Omental fat pad (tissue), 4 donors: ENCODE results near the gene PXDN. TPM values are rescaled to one million over a fixed set of nuclear protein-coding genes. Genes with fewer than 3 reads are reported as not detected.
"Not testable (repeated sequence)": the region's sequence is repeated elsewhere in the genome, so short reads cannot be mapped to it uniquely, and the experiment has no call there.

Source experiments
- ATAC-seq: fragments of 150-250 bp; one replicate; pipeline ENCODE4 v1.9.1; 2016; ENCODE audit warnings: mild to moderate bottlenecking, moderate library complexity; ENCODE audit not compliant: low FRiP score
- DNase-seq: peaks from one replicate; pipeline ENCODE4 v3.0.0-alpha.2; 2019; ENCODE audit warnings: low spot score
- total RNA-seq, 4 donors: library from RNA; depleted of rRNA; stranded (reverse); fragments of >200 nt; gene quantifications; one replicate each; pipeline ENCODE4 v1.1.0, GENCODE V29; 2016
- TF ChIP-seq, protein P1 (sequence below), 3 donors: fragments of 450-650 bp; IDR thresholded peaks; one replicate each; pipeline ENCODE4 v1.5.1; 2016 to 2017; ENCODE audit warnings: antibody characterized with exemption in 3 of 3, mild to moderate bottlenecking in 3 of 3, moderate library complexity in 2 of 3

Gene PXDN
- total RNA-seq, 4 donors from 2014 or later = 81.2 to 228 (median 112) TPM

DNA sequence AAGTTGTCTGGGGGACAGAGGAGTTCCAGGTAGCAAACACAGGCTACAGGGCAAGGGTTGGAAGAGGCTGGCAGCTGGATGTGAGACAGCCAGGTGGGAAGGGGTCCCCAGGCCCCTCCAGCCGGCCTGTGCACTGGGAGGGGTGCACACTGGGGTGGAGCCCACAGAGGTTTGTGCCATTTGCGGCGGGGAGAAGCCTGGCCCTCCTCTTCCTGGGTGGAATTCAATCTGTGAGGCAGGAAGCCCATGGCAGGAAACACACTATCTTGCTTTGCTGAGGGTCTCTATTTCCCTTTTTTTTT lies 63.3 kb downstream of the PXDN start:
- DNase-seq (no peak), ATAC-seq (no peak)
- TF ChIP-seq, protein P1, sequence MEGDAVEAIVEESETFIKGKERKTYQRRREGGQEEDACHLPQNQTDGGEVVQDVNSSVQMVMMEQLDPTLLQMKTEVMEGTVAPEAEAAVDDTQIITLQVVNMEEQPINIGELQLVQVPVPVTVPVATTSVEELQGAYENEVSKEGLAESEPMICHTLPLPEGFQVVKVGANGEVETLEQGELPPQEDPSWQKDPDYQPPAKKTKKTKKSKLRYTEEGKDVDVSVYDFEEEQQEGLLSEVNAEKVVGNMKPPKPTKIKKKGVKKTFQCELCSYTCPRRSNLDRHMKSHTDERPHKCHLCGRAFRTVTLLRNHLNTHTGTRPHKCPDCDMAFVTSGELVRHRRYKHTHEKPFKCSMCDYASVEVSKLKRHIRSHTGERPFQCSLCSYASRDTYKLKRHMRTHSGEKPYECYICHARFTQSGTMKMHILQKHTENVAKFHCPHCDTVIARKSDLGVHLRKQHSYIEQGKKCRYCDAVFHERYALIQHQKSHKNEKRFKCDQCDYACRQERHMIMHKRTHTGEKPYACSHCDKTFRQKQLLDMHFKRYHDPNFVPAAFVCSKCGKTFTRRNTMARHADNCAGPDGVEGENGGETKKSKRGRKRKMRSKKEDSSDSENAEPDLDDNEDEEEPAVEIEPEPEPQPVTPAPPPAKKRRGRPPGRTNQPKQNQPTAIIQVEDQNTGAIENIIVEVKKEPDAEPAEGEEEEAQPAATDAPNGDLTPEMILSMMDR (IDR thresholded peaks at IDR 0.05) = no peak

DNA sequence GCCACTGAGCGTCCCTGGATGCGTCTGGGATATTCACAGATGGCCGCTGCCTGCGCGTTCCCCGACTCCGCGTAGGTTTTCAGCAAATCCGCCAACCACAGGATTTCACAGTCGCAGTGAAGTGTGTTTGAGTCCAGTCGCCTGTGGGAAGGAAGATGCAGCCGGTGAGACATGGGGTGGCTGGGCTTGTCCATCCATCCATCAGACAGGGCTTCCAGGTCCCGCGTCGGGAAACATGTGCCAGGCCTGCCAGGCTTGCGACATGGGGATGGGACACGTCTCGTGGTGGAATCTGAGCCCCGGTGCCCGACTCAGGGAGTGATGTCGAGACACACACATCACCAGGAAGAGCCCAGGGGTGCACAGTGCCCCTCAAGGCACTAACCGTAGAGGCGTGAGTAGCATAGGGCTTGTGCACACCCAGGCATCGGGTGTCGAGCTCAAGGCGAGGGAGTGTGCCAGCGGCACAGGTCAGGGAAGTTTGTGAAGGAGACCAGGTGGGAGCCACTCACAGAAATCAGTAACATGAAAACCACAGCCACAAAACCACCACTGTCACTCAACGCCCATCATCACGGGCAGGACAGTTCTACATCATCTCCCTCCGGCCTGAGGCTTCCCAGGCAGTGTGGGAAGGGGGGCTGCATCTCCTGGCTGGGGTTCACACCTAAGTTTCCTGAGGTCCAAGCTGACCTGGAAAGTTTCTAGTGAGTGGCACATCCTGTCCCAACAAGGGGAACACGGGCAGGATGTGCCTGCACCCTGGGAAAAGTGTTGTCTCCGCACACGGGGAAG lies 63.9 kb downstream of the PXDN start:
- TF ChIP-seq, protein P1 (IDR thresholded peaks at IDR 0.05) = no peak
- DNase-seq = no peak
- no peak for ATAC-seq

DNA sequence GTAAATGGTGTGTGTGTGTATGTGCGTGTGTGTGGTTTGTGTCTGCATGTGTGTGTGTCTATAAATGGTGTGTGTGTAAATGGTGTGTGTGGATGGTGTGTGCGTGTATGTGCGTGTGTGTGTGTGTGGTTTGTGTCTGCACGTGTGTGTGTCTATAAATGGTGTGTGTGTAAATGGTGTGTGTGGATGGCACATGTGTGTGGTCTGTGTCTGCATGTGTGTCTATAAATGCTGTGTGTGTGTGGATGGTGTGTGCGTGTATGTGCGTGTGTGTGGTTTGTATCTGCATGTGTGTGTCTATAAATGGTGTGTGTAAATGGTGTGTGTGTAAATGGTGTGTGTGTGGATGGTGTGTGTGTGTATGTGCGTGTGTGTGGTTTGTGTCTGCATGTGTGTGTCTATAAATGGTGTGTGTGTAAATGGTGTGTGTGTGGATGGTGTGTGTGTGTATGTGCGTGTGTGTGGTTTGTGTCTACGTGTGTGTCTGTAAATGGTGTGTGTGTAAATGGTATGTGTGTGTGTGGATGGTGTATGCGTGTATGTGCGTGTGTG lies 64.8 kb downstream of the PXDN start:
- not testable (repeated sequence) for DNase-seq

DNA sequence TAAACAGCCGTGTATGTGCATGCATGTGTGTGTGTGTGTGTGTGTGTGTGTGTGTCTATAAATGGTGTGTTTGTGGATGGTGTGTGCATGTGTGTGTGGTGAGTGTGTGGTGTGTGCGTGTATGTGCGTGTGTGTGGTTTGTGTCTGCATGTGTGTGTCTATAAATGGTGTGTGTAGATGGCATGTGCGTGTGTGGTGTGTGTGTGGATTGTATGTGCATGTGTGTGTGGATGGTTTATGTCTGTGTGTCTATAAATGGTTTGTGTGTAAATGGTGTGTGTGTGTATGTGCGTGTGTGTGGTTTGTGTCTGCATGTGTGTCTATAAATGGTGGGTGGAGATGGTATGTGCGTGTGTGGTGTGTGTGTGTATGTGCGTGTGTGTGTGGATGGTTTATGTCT lies 65.2 kb downstream of the PXDN start:
- DNase-seq, ATAC-seq: not testable (repeated sequence)

More for the DNA sequence above, 64.8 kb downstream of the PXDN start:
- not testable (repeated sequence) for ATAC-seq

DNA sequence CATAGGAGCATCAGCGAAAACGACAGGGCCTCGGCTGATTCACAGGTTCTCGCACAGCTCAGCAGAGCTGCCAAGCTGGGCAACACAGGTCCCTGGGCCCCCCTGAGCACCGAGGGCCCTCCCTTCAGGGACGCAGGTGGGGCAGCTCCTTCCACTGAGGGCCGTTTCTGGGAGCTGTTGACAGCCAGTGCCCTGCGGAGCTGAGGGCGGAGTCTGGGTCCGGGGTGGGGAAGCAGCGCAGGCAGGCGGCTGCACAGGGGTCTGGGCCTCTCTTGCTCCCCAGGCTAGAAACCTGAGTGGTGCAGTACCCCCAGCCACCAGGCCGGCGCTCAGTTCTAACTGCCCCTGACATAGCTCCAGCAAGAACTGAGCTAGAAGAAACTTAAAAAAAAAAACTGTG lies 65.7 kb downstream of the PXDN start:
- DNase-seq (no peak), ATAC-seq (no peak)
- TF ChIP-seq, protein P1 (IDR thresholded peaks at IDR 0.05) = no peak

DNA sequence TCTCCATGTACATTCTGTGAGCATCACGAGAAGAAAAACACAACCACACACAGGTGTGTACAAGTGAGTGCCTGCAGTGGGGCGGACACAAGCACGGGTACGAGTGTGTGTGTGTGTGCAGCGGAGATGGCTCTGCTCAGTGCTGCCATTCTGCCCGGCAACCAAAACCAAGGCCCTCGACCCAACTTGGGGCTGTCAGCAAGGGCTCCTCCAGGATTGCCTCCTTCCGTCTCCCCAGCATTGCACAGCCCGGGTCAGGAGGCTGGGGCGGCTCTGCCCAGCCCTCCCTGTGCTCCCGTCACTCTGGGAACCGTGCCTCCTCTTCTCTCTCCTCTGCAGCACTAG lies 66.5 kb downstream of the PXDN start:
- DNase-seq (no peak), ATAC-seq (no peak)
- TF ChIP-seq, protein P1 (IDR thresholded peaks at IDR 0.05) = no peak

DNA sequence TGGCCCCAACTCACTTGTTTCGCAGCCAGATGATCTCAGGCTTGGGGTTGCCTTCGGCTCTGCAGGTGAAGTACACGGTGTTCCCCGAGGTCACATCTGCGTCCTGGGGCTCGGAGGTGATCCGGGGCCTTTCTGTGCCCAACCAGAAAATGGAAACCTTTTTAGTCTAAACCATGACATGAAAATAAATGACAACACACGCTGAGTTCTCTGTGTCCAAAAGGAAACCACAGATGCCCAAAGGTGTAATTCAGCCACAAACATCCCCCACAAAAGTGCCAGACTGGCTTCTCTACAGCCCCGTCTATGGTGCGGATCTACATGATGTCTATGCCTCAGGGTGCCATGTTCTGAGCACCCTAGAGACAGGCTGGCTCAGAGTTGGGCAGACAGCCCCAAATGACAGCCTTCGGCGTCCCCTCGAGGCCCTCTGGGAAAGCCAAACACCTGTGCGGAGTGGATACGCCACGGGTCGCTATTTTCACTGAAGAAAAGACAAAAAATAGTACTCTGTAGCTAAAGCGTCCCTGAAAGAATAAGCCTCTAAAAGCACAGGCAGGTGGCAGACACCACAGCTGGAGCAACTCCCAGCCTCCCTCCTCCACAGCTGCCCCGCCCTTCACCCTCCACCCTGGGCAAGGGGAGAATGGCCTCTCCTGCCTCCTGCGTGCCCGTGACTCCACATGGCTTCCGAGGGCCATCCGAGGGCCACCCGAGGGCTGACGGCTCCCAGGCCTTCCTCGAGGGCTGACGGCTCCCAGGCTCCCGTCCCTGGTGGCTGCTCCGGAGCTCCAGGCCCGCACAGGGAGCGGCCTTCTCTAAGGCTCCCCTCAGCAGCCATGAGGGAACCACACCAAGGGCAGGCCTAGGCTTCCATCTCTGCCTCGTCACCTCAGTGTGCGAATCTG lies 67.1 kb downstream of the PXDN start:
- no peak for DNase-seq
- TF ChIP-seq, protein P1 (IDR thresholded peaks at IDR 0.05) = no peak
- no peak for ATAC-seq
